OCI-M2 (cell line): ENCODE data around the gene SPOPL.
"Not testable (repeated sequence)": the region's sequence is repeated elsewhere in the genome, so short reads cannot be mapped to it uniquely, and the experiment has no call there.

Experiments
- DNase-seq: peaks from one replicate; lab custom pipeline; 2025; ENCODE audit not compliant: unreplicated experiment; lab: John Stamatoyannopoulos, UW

SPOPL gene

DNA sequence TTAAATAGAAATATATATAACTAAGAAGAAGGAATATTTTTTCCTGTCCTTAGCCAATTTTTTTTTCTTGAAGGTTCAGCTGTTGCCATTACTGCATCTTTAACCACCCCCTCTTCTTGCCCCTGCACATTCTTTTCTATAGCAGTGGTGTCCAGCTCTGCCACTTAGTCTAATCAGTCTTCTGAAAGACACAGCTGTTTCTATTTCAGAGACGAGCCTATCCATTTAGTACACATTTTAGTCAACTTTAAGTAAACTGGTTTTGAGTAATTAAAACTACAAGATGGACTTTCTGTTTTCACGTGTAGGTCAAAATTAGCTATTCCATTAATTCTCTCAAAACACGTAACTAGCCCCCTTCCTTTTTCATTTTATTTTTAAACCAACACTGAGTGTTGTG lies 21.0 kb downstream of the SPOPL start:
- no peak for DNase-seq

DNA sequence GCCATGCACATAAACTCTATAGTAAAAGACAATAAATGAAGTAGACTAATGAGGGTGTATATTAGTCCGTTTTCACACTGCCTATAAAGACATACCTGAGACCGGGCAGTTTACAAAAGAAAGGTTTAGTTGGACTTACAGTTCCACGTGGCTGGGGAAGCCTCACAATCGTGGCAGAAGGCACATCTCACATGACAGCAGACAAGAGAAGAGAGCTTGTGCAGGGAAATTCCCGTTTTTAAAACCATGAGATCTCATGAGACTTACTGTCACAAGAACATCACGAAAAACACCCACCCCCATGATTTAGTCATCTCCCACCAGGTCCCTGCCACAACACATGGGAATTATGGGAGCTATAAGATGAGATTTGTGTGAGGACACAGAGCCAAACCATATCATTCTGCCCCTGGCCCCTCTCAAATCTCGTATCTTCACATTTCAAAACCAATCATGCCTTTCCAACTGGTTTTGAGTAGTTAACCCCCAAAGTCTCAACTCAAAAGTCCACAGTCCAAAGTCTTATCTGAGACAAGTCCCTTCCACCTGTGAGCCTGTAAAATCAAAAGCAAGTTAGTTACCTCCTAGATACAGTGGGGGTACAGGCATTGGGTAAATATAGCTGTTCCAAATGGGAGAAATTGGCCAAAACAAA lies 21.6 kb downstream of the SPOPL start:
- DNase-seq = not testable (repeated sequence)

DNA sequence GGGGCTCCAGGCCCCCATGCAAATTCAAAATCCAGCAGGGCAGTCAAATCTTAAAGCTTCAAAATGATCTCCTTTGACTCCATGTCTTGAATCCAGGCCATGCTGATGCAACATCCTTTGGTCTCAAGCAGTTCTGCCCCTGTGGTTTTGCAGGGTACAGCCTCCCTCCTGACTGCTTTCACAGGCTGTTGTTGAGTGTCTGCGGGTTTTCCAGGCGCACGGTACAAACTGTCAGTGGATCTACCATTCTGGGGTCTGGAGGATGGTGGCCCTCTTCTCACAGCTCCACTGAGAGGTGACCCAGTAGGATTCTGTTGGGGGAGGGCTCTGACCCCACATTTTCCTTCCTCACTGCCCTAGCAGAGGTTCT lies 22.1 kb downstream of the SPOPL start:
- DNase-seq = not testable (repeated sequence)

DNA sequence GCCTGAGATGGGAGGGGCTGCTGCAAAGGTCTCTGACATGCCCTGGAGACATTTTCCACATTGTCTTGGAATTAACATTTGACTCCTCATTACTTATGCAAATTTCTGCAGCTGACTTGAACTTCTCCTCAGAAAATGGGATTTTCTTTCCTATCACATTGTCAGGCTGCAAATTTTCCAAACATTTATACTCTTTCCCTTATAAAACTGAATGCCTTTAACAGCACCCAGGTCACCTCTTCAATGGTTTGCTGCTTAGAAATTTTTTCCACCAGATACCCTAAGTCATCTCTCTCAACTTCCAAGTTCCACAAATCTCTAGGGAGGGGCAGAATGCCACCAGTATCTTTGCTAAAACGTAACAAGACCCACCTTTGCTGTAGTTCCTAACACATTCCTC lies 22.8 kb downstream of the SPOPL start:
- not testable (repeated sequence) for DNase-seq

DNA sequence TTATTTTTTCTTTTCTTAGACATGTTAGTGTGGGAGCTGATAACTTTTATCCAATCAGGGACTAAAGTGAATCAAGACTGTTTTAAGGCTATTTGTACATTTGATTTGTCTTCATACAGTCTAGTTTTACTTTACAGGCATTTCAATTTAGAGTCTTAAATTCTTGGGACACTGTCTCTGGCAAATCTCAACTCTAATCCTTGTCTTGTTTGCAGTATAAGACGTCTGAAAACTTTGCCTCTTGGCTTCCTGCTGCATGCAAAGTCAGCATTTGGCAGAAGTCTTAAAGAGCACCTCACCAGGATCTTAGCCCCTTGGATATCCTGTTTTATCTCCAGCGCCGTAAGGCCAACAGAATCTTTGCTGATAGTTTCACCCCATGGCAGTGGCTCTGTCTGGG lies 30.3 kb downstream of the SPOPL start:
- DNase-seq = no peak

DNA sequence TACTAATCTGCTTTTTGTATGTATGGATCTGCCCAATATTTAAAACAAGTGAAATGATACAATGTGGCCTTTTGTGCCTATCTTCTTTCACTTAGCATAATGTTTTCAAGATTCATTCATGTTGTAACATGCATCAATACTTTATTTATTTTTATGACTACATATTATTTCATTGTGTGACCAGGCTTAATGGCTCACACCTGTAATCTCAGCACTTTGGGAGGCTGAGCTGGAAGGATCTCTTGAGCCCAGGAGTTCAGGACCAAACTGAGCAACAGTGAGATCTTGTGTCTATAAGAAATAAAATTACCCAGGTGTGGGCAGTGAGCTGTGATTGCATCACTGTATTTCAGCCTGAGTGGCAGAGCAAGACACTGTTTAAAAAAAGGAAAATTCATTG lies 33.2 kb downstream of the SPOPL start:
- DNase-seq = no peak

DNA sequence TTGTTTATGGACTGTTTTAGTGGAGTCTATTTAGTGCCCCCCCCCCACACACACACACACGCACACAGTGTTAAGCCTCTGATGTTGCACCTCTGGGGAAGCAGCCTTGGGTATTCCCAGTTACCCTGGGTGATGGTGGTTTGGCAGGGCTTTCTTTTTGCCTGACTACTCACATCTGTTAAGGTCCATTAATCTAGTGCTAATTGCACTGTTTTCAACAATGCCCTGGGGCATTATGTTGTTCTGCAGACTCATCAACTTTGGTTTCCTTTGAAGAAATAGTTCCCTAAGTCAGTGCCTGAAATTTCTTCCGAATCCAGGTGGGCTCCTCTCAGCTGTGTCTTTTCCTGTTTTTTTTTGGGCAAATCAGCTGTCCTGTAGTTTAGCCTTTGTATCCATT lies 34.7 kb downstream of the SPOPL start:
- no peak for DNase-seq

DNA sequence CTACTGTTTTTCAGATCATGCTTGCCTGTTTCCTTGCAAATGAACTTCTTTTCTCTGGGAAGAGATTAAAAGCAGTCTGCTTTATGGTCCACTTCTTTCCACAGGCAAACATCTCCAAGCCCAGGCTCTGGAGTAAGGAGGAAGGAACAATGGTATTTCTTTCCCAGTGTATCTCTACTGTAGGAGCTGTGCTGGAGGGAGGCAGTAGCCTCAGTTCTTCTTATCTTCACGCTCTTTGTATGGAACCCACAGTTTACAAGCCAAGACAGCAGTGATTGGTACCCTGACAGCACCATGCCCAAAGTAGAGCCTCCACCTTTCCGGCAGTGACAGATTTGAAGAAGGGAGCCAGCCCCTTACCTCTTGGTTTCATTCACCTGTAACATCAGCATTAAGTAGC lies 35.2 kb downstream of the SPOPL start:
- DNase-seq = no peak

DNA sequence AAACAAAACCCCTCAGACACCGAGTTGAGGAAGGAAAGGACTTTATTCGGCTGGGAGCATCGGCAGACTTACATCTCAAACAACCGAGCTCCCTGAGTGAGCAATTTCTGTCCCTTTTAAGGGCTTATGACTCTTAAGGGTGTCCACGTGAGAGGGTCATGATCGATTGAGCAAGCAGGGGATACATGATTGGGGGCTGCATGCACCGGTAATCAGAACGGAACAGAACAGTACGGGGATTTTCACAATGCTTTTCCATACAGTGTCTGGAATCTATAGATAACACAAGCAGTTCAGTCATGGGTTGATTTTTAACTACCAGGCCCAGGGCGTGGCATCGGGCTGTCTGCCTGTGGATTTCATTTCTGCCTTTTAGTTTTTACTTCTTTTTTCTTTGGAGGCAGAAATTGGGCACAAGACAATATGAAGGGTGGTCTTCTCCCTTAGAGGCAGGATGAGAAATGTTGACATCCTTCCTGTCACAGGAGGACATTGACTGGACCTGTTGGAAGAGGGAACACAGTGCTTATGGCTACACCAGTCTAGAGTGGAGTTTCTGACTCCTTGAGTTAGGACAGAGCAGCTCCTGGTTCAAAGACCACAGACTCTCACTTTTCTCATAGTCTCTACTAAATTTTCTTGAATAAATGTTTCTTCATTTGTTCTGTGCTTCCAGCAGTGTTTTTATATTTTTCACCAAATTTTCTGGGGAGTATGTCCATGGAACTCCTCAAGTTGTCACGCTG lies 35.8 kb downstream of the SPOPL start:
- no peak for DNase-seq

DNA sequence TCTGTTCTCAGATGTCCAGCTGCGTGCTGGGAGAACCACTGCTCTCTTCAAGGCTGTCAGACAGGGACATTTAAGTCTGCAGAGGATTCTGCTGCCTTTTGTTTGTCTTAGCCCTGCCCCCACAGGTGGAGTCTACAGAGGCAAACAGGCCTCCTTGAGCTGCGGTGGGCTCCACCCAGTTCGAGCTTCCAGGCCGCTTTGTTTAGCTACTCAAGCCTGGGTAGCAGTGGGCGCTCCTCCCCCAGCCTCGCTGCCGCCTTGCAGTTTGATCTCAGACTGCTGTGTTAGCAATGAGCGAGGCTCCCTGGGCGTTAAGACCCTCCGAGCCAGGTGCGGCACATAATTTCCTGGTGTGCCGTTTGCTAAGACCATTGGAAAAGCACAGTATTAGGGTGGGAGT lies 42.6 kb downstream of the SPOPL start:
- not testable (repeated sequence) for DNase-seq

DNA sequence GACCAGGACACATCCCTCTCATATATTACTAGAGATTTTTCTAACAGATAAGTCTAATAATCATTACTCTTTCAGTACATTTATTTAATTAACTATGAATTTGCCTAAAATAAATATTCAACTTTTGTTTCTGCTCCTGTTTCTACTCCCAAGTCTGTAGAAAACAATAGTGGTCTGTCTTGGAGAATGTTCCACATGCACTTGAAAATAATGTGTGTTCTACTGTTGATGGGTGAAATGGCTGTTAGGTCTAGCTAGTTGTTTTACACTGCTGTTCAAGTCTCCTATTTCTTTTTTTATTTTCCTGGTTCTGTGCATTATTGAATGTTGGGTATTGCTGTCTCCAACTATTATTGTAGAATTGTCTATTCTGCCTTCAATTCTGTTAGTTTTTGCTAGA lies 47.2 kb downstream of the SPOPL start:
- DNase-seq = no peak

DNA sequence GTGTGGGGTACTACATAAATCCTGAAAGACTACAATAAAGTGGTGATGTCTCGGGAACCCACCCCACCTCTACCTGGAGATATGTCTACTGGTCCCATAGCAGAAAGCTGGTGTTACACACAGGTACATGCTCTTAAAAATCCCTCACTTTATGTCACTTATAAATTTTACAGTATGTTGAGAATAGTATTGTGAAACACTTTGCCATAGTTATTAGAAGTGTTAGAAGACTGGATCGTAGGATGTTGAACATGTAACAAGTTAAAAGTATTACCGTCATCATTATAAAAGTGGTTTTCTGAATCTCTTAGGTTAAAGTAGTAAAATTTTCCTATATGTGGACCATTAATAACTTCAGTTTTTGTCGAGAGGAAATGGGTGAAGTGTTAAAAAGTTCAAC lies 48.6 kb downstream of the SPOPL start:
- DNase-seq = no peak

DNA sequence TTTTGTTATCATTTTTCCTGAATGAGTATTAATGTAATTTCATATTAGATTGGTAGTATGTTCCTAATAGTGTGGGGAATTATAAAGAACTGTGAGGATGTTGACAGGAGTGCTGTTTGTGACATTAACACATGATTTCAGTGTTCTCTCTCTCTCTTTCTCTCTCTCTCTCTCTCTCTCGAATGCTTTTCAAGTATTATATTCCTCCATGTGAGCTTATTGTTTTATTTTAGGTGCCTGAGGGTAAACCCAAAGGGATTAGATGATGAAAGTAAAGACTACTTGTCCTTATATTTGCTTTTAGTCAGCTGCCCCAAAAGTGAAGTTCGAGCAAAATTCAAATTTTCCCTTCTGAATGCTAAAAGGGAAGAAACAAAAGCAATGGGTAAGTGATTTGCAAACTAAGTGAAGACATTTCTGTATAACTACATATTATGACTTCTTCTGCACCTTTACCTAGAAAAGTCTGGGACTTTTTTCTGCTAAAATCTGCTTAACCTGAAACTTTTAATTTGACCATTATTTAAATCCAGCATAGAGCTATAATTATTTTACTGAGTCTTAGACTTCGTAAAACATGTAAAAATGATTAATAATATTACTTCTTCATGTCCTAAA lies 49.2 kb downstream of the SPOPL start:
- DNase-seq = no peak

DNA sequence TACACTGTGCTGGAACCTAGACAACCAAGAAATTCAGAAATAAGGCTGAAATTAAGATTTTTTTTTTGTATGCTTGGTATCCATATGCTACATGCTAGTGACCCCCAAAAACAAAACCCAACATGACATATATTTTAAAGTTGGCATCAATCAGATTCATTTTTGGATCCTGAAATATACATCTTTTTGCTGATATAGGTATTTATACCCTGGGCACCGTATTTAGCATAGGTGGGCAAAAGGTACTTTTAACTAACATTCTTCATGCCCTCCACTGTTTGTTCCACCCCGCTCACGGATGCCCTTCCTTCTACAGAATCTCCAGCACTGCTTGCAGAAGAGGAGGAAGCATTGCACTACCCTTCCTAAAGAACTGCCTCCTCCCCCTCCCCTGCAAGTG lies 52.6 kb downstream of the SPOPL start:
- DNase-seq = no peak

DNA sequence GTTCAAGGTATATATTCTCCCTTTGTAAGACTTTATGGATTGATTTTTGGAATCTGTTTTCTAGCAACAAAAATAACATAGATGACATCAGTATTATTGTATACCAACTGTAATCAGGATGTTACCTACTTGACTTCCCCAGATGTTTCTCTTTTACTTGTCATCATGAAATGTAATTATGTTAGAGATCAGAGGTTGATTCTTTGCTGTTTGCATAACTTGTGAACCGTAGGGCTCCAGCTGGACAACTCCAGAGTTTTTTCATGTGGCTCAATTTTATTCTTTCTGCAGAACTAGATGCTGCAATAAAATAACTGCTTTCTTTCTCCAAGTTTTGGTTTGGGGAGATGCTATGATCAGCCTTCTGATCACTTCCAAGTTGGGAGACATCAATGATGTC lies 58.1 kb downstream of the SPOPL start:
- no peak for DNase-seq

DNA sequence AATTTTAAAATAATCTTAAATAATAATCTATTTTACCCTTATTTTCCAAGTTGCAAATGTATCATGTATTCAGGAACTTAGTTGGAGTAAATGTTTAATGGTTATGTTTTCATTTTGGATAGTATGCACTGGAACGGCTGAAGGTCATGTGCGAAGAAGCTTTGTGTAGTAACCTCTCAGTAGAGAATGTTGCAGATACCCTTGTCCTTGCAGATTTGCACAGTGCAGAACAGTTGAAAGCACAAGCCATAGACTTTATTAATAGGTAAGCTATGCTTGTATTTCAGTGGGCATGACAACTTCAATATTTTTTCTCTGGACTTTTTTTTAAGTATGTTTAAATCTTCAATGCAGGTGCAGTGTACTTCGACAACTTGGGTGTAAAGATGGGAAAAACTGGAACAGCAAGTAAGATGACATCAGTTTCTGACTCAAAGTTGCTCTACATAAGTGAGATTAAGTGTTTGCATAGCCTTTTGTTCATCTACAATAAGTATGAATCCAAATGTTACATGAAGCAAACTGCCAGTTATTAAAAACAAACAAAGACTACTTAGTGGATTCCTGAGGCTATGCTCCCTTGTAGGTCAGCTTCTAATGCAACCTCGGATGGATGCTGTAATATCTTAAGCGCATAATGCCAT lies 63.1 kb downstream of the SPOPL start:
- DNase-seq = no peak

DNA sequence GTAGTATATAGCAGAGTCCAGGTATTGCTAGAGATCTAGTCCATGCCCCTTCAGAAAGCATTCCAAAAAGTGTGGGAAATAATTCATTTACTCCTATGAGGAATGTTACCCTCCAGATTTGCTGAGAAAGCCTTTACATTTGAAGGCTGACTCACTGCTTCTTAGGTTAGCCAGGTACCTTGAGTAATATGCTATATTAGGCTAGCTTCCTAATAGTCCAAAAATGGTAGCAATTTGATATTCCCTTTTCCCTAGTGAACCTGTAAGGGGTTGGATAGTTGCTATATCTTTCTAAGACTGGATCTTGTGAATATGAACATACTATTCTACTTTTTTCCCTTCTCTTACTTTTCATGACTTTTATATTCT lies 63.6 kb downstream of the SPOPL start:
- DNase-seq = no peak

DNA sequence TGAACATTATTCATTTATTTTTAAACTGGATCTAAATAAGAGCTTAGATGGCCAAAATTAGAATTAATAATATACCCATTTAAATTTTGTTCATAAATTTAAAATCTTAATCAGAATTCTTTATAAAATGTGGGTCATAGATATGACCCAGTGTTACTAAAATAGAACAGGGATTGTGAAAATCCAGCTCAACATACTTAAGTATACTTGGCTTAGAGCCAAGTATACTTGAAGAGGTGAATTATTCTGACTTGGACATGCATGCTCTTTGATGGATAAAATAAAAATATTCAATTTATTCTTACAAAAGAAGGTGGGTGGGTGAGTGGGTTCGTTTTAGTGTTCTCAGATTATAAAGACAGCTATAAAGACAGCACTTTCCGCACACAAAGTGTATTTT lies 70.7 kb downstream of the SPOPL start:
- DNase-seq = no peak

DNA sequence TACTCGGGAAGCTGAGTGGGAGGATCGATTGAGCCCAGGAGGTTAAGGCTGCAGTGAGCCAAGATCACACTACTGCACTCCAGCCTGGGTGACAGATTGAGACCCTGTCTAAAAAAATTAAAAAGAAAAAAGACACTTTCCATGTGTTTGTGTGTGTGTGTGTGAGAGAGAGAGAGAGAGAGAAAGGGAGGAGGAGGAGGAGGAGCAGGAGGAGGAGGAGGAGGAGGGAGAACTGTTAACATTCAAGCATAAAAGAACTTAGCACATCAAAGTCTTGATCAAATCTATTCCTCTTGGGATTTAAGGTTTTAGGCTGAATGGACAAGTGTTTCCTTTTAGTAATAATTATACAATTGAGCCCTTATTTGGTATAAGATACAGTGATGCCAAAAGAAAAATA lies 75.5 kb downstream of the SPOPL start:
- no peak for DNase-seq

DNA sequence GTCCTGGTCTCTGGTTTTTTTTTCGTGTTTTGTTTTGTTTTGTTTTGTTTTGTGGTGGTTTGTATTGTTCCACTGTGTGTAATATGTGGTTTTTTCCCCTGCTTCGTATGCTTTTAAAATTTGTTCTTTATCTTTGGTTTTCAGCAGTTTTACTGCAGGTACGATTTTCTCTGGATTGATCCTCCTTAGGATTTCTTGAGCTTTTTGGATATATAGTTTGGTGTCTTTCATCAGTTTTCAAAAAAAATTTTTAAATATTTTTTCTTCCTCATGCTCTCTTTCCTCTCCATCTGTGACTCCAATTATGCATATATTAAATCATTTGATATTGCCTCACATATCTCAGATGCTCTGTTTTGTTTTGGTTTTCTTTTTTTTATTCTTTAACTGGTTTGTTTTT lies 78.0 kb downstream of the SPOPL start:
- DNase-seq = no peak

DNA sequence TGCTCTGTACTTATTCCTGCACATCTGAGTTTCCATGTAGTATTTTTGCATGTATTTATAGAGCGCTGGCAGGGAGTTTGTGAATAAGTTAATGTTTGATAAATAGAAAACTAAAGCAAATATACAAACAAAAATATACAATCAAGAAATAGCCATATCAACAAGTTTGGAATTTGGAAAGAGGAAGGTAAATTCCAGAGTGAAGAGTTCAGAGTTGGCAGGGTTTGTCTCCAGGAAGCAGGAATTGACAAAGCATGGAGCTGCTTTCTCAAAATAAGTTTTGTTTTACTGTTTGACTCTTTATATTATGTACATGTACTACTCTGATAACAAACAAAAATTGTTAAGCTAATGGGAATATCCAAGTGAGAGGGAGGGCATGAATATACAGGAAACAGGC lies 80.3 kb downstream of the SPOPL start:
- no peak for DNase-seq

DNA sequence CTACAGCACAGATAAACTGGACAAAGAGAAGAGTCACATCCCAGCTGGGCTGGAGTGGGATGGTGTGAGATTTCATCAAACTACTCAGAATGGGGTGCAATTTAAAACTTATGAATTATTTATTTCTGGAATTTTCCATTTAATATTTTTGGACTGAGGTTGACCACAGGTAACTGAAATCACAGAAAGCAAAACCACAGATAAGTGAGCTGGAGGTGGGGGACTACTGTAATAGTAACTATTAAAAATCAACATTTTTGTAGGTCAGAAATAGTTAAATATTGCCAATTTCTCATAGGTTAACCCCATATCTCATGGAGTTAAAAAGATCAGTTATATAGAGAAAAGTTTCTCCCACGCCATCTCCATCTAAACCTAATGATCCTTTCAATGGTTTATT lies 88.1 kb downstream of the SPOPL start:
- DNase-seq = no peak
